OCI-LY3 (cell line): ENCODE measurements around the gene MYO9A.

Experiments used
- EZH2phosphoT487 ChIP-seq: fragments of 200-600 bp; shearing (Covaris generic); IDR thresholded peaks from 2 replicates; pipeline ENCODE4 v1.6.1; 2018; ENCODE audit warnings: antibody characterized with exemption, mixed run types, low read depth
- TF ChIP-seq, protein P1 (sequence below): fragments of 200-600, 300-600 bp; sonication (generic); IDR thresholded peaks from 2 replicates; pipeline ENCODE4 v1.5.1; 2014; ENCODE audit warnings: antibody characterized with exemption, low read length, low read depth

- TF ChIP-seq, protein P1, sequence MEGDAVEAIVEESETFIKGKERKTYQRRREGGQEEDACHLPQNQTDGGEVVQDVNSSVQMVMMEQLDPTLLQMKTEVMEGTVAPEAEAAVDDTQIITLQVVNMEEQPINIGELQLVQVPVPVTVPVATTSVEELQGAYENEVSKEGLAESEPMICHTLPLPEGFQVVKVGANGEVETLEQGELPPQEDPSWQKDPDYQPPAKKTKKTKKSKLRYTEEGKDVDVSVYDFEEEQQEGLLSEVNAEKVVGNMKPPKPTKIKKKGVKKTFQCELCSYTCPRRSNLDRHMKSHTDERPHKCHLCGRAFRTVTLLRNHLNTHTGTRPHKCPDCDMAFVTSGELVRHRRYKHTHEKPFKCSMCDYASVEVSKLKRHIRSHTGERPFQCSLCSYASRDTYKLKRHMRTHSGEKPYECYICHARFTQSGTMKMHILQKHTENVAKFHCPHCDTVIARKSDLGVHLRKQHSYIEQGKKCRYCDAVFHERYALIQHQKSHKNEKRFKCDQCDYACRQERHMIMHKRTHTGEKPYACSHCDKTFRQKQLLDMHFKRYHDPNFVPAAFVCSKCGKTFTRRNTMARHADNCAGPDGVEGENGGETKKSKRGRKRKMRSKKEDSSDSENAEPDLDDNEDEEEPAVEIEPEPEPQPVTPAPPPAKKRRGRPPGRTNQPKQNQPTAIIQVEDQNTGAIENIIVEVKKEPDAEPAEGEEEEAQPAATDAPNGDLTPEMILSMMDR: no peak
- no peak for TF ChIP-seq EZH2phosphoT487
Measured at GRCh38 chr15:71779073-71779797, 338.7 kb downstream of the MYO9A start.
